Neutrophil (primary cell): ENCODE data around the gene TLR8.

Source experiments
- H3K27ac ChIP-seq: fragments of 200-600 bp; sonication (generic); 2 replicates; pipeline ENCODE4 v1.5.1; 2016; ENCODE audit warnings: mild to moderate bottlenecking, moderate library complexity
- H3K27me3 ChIP-seq: fragments of 200-600 bp; sonication (generic); 2 replicates; pipeline ENCODE4 v1.6.0; 2016; ENCODE audit warnings: mild to moderate bottlenecking
- H3K36me3 ChIP-seq: fragments of 200-600 bp; sonication (generic); 2 replicates; pipeline ENCODE4 v1.5.1; 2017
- H3K4me1 ChIP-seq, 2 experiments: fragments of 200-600 bp in 1 of 2; sonication (generic) in 1 of 2; 1 replicate in 1 of 2; 2 replicates in 1 of 2; pipeline versions ENCODE4 v1.5.1 to v1.6.1; 2013 to 2016; ENCODE audit warnings: low read depth in 1 of 2, low read length in 1 of 2, mild to moderate bottlenecking in 1 of 2, moderate library complexity in 1 of 2; ENCODE audit not compliant: control insufficient read depth in 1 of 2, insufficient read depth in 1 of 2
- H3K4me3 ChIP-seq, 2 experiments: fragments of 200-600 bp in 1 of 2; sonication (generic) in 1 of 2; 1 replicate in 1 of 2; 2 replicates in 1 of 2; pipeline ENCODE4 v1.5.1; 2013 to 2016; ENCODE audit warnings: low read depth in 1 of 2, low read length in 1 of 2, mild to moderate bottlenecking in 1 of 2, moderate library complexity in 1 of 2
- H3K9me3 ChIP-seq: fragments of 200-600 bp; sonication (generic); 2 replicates; pipeline ENCODE4 v1.5.1; 2016
- CTCF ChIP-seq: fragments of 200-600 bp; sonication (generic); IDR thresholded peaks from 2 replicates; pipeline ENCODE4 v1.5.1; 2016; ENCODE audit warnings: antibody characterized with exemption

The TLR8 gene

GRCh38 chrX:12946838-12947544 is 40.6 kb downstream of the TLR8 start:
- Histone ChIP-seq H3K9me3 (no peaks in the 10 kb centered on the region), H3K4me1 (peaks cover 59 to 61% of the 10 kb centered on the region in 2 experiments), H3K4me3 (no peak overlapping the region), H3K27ac (peak overlapping the region; percentile 95), H3K27me3 (no peaks in the 10 kb centered on the region), H3K36me3 (no peaks in the 10 kb centered on the region)
- TF ChIP-seq CTCF = peak; percentile 93

GRCh38 chrX:12947545-12948235 is 41.3 kb downstream of the TLR8 start:
- TF ChIP-seq CTCF = no peak

GRCh38 chrX:12948495-12948894 is 42.1 kb downstream of the TLR8 start:
- Histone ChIP-seq H3K4me1 (peaks cover 61 to 74% of the 10 kb centered on the region in 2 experiments), H3K36me3 (no peaks in the 10 kb centered on the region), H3K9me3 (no peaks in the 10 kb centered on the region), H3K4me3 (no peak overlapping the region), H3K27ac (peak overlapping the region; percentile 95), H3K27me3 (no peaks in the 10 kb centered on the region)
- no peak for TF ChIP-seq CTCF

More at GRCh38 chrX:12947545-12948235, 41.3 kb downstream of the TLR8 start:
- Histone ChIP-seq H3K36me3 (no peaks in the 10 kb centered on the region), H3K4me3 (no peak overlapping the region), H3K27me3 (no peaks in the 10 kb centered on the region), H3K9me3 (no peaks in the 10 kb centered on the region), H3K27ac (peak overlapping the region; percentile 95), H3K4me1 (peaks cover 57 to 66% of the 10 kb centered on the region in 2 experiments)

- H3K4me1 ChIP-seq = peaks cover 70 to 83% of the 10 kb centered on the region in 2 experiments
- H3K27ac ChIP-seq = peak overlapping the region; percentile 95
- H3K36me3 ChIP-seq = no peaks in the 10 kb centered on the region
- H3K4me3 ChIP-seq = peak overlapping the region; percentile 51 to 56
- H3K9me3 ChIP-seq = no peaks in the 10 kb centered on the region
- H3K27me3 ChIP-seq = no peaks in the 10 kb centered on the region
- TF ChIP-seq CTCF = no peak
These were observed 42.9 kb downstream of the TLR8 start for GRCh38 chrX:12949205-12949926.

- peak overlapping the region; percentile 95 for H3K27ac ChIP-seq
- TF ChIP-seq CTCF = peak; percentile 19
- H3K36me3 ChIP-seq = no peaks in the 10 kb centered on the region
- no peaks in the 10 kb centered on the region for H3K27me3 ChIP-seq
- H3K4me1 ChIP-seq = peaks cover 76 to 90% of the 10 kb centered on the region in 2 experiments
- H3K9me3 ChIP-seq = no peaks in the 10 kb centered on the region
- H3K4me3 ChIP-seq = peak overlapping the region; percentile 51 to 56
These were observed 43.7 kb downstream of the TLR8 start for GRCh38 chrX:12949927-12950656.
